Measurements from ENCODE around the gene GLO1. TPM values are rescaled to one million over a fixed set of nuclear protein-coding genes. Genes with fewer than 3 reads are reported as not detected.

The GLO1 gene
- total and polyA plus RNA-seq, 2 experiments from 2014 or later, result 122 to 219 TPM

DNA sequence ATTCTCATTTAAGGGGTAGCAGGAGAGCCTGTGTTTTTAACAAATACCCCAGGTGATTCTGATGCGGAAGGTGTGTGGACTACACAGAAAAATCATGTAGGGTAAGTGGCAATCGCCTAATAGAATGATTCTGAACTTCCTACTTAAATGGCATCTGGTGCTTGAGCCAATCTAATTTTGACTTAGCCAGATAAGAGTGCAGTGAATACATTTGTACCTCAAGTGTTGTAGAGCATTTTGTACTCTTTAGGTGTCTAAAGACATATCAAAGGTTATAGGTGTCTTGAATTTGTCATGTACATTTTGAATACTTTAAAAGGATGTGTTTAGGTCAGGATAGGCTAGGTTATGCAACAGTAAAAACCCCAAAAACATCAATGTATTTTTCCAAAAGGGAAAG, 53.2 kb downstream of the GLO1 start:
- H3K9me3 ChIP-seq (ENCODE audit: low read depth), result no peaks in the 10 kb centered on the region
- no peaks in the 10 kb centered on the region for H3K36me3 ChIP-seq
- TF ChIP-seq, protein P1, sequence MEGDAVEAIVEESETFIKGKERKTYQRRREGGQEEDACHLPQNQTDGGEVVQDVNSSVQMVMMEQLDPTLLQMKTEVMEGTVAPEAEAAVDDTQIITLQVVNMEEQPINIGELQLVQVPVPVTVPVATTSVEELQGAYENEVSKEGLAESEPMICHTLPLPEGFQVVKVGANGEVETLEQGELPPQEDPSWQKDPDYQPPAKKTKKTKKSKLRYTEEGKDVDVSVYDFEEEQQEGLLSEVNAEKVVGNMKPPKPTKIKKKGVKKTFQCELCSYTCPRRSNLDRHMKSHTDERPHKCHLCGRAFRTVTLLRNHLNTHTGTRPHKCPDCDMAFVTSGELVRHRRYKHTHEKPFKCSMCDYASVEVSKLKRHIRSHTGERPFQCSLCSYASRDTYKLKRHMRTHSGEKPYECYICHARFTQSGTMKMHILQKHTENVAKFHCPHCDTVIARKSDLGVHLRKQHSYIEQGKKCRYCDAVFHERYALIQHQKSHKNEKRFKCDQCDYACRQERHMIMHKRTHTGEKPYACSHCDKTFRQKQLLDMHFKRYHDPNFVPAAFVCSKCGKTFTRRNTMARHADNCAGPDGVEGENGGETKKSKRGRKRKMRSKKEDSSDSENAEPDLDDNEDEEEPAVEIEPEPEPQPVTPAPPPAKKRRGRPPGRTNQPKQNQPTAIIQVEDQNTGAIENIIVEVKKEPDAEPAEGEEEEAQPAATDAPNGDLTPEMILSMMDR (IDR thresholded peaks at IDR 0.05; ENCODE audit: low read depth, low read length), result no peak
- no peaks in the 10 kb centered on the region for H3K27me3 ChIP-seq
- peaks cover 4% of the 10 kb centered on the region for H3K4me1 ChIP-seq (ENCODE audit: low read depth)
- no peak overlapping the region for H3K27ac ChIP-seq
- H3K4me3 ChIP-seq, result no peak overlapping the region
- DNase-seq (ENCODE audit: low read depth in 1 of 2, low spot score in 1 of 2), result no peak

DNA sequence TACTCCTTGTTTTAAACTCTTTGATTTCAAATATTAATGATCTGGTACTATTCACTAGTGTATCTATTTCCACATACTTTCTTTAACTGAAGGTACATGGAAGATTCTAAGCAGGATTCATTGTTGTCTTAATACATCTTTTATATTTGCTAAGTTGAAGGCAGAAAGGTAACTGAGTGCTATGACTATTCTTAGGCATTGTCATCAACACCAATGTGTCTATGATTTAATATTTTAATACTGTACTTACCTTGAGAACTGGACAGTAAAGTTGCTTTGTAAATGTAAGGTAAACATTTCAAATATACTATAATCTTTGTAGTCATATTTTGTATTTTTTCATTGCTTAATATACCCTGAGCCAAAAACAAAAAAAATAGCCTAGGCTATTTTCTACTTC, 54.3 kb downstream of the GLO1 start:
- TF ChIP-seq, protein P1 (IDR thresholded peaks at IDR 0.05; ENCODE audit: low read depth, low read length), result no peak
- H3K27me3 ChIP-seq, result no peaks in the 10 kb centered on the region
- H3K4me1 ChIP-seq (ENCODE audit: low read depth), result peaks cover 4% of the 10 kb centered on the region
- no peak overlapping the region for H3K27ac ChIP-seq
- H3K36me3 ChIP-seq, result no peaks in the 10 kb centered on the region
- DNase-seq (ENCODE audit: low read depth in 1 of 2, low spot score in 1 of 2), result no peak
- no peaks in the 10 kb centered on the region for H3K9me3 ChIP-seq (ENCODE audit: low read depth)
- H3K4me3 ChIP-seq, result no peak overlapping the region

DNA sequence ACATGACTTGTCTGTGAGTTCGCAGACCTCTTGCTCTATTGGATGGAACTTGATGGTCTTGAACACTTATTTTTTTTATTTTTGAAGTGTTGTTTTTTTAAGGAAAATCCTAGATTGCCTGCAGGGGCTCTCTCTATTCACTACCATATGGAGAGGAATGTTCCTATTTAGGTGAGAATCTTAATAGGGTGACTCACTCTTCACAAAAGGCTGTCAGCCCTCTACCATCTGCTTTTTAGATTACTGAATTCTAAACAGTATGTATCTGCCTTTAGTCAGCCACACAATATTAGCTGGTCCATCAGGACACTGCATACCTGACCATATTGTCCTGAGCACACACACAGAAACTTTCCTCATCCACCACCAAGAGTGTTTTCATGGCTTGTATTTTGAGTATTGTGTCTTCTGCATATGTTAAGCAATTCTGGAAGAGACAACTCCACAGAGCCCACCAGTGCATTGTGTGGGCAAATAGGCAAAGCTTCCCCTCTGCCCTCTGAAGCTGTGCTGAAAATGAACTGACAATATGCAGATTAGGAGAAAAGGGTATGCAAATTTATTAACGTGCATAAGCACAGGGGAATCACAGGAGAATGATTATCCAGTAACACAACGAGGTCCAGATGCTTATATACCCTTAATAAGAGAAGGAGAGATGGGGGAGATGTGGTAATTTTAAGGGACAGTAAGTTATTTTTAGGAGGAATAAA, 56.6 kb downstream of the GLO1 start:
- no peak overlapping the region for H3K27ac ChIP-seq
- no peak for DNase-seq (ENCODE audit: low read depth in 1 of 2, low spot score in 1 of 2)
- no peaks in the 10 kb centered on the region for H3K9me3 ChIP-seq (ENCODE audit: low read depth)
- H3K4me1 ChIP-seq (ENCODE audit: low read depth), result peaks cover 4% of the 10 kb centered on the region
- H3K4me3 ChIP-seq, result no peak overlapping the region
- TF ChIP-seq, protein P1 (IDR thresholded peaks at IDR 0.05; ENCODE audit: low read depth, low read length), result no peak
- H3K27me3 ChIP-seq, result no peaks in the 10 kb centered on the region
- no peaks in the 10 kb centered on the region for H3K36me3 ChIP-seq

DNA sequence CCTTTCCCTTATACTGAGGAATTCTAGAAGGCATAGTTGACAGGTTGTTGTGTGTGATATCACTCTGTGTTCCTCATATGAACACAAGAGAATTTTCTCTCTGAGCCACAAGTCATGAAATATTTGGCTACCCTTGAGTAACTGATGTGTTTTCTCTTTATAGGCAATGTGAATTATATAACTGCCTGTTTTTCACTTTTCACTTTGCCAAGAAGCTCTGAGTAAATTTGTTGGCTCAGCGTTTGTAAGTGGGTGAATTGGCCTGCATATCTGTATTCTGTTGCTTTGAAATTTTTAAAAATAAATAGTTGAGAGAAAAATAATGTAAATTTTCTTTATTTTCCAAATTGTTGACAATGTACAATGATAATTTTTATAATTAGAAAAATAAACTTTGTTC, 58.0 kb downstream of the GLO1 start:
- H3K36me3 ChIP-seq, result no peaks in the 10 kb centered on the region
- H3K9me3 ChIP-seq (ENCODE audit: low read depth), result no peaks in the 10 kb centered on the region
- no peaks in the 10 kb centered on the region for H3K27me3 ChIP-seq
- H3K27ac ChIP-seq, result no peak overlapping the region
- DNase-seq (ENCODE audit: low read depth in 1 of 2, low spot score in 1 of 2), result no peak
- TF ChIP-seq, protein P1 (IDR thresholded peaks at IDR 0.05; ENCODE audit: low read depth, low read length), result no peak
- H3K4me3 ChIP-seq, result no peak overlapping the region
- peaks cover 4% of the 10 kb centered on the region for H3K4me1 ChIP-seq (ENCODE audit: low read depth)

DNA sequence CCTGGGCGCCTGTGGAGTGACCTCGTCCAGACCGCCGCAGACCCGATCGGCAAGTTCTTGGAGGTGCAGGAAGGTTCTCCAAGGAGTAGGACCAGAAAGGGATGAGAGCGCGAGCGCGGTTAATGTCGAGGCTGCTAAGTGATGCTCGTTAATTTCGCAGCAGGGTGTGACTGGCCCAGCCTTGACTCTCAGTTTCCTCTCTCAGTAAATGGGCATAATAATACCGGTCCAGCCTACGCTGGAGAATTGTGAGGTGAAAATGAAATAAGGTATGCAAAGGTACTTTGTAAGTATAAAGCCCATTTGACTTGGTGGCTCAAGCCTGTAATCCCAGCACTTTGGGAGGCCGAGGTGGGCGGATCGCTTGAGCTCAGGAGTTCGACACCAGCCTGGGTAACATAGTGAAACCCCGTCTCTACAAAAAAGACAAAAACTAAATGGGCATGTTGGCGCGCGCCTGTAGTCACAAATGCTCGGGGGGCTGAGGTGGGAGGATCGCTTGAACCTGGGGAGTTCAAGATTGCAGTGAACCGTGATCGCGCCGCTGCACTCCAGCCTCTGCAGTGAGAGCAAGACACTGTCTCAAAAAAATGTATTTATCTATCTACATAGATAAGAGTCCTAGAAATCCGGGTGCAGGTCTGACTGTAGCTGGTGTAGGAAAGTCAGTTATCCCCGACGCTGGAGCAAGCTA, 62.6 kb downstream of the GLO1 start:
- peak overlapping the region; percentile 85 for H3K27ac ChIP-seq
- no peaks in the 10 kb centered on the region for H3K9me3 ChIP-seq (ENCODE audit: low read depth)
- TF ChIP-seq, protein P1 (IDR thresholded peaks at IDR 0.05; ENCODE audit: low read depth, low read length), result no peak
- peak overlapping the region; percentile 63 for H3K4me3 ChIP-seq
- peak in 1 of 2 donors; percentile 5 for DNase-seq (ENCODE audit: low read depth in 1 of 2, low spot score in 1 of 2)
- H3K27me3 ChIP-seq, result no peaks in the 10 kb centered on the region
- peaks cover 8% of the 10 kb centered on the region for H3K4me1 ChIP-seq (ENCODE audit: low read depth)
- no peaks in the 10 kb centered on the region for H3K36me3 ChIP-seq
